ENCODE results near the gene ZNF281. TPM values are rescaled to one million over a fixed set of nuclear protein-coding genes. Genes with fewer than 3 reads are reported as not detected.

ZNF281 gene
- total RNA-seq, 1 experiment from 2014 or later, result 47.7 TPM

GRCh38 chr1:200366577-200367253 lies 43.1 kb downstream of the ZNF281 start (continued):
- TF ChIP-seq, protein P1, sequence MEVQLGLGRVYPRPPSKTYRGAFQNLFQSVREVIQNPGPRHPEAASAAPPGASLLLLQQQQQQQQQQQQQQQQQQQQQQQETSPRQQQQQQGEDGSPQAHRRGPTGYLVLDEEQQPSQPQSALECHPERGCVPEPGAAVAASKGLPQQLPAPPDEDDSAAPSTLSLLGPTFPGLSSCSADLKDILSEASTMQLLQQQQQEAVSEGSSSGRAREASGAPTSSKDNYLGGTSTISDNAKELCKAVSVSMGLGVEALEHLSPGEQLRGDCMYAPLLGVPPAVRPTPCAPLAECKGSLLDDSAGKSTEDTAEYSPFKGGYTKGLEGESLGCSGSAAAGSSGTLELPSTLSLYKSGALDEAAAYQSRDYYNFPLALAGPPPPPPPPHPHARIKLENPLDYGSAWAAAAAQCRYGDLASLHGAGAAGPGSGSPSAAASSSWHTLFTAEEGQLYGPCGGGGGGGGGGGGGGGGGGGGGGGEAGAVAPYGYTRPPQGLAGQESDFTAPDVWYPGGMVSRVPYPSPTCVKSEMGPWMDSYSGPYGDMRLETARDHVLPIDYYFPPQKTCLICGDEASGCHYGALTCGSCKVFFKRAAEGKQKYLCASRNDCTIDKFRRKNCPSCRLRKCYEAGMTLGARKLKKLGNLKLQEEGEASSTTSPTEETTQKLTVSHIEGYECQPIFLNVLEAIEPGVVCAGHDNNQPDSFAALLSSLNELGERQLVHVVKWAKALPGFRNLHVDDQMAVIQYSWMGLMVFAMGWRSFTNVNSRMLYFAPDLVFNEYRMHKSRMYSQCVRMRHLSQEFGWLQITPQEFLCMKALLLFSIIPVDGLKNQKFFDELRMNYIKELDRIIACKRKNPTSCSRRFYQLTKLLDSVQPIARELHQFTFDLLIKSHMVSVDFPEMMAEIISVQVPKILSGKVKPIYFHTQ (CRISPR knock-in tag; IDR thresholded peaks at IDR 0.05), result no peak
- TF ChIP-seq EMX1 (CRISPR knock-in tag; IDR thresholded peaks at IDR 0.05) (no peak), JUN (CRISPR knock-in tag; IDR thresholded peaks at IDR 0.05) (no peak), ZNF671 (CRISPR knock-in tag; IDR thresholded peaks at IDR 0.05) (no peak), FOXP1 (CRISPR knock-in tag; IDR thresholded peaks at IDR 0.05; ENCODE audit: borderline replicate concordance) (no peak), RELA (CRISPR knock-in tag; IDR thresholded peaks at IDR 0.05; ENCODE audit: borderline replicate concordance) (no peak), SOX15 (CRISPR knock-in tag; IDR thresholded peaks at IDR 0.05) (no peak), NR1H2 (CRISPR knock-in tag; IDR thresholded peaks at IDR 0.05) (no peak)
- TF ChIP-seq, protein P2, sequence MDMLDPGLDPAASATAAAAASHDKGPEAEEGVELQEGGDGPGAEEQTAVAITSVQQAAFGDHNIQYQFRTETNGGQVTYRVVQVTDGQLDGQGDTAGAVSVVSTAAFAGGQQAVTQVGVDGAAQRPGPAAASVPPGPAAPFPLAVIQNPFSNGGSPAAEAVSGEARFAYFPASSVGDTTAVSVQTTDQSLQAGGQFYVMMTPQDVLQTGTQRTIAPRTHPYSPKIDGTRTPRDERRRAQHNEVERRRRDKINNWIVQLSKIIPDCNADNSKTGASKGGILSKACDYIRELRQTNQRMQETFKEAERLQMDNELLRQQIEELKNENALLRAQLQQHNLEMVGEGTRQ (CRISPR knock-in tag; IDR thresholded peaks at IDR 0.05), result no peak
- TF ChIP-seq, protein P3, sequence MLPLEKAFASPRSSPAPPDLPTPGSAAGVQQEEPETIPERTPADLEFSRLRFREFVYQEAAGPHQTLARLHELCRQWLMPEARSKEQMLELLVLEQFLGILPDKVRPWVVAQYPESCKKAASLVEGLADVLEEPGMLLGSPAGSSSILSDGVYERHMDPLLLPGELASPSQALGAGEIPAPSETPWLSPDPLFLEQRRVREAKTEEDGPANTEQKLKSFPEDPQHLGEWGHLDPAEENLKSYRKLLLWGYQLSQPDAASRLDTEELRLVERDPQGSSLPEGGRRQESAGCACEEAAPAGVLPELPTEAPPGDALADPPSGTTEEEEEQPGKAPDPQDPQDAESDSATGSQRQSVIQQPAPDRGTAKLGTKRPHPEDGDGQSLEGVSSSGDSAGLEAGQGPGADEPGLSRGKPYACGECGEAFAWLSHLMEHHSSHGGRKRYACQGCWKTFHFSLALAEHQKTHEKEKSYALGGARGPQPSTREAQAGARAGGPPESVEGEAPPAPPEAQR (CRISPR knock-in tag; IDR thresholded peaks at IDR 0.05), result no peak

DNA sequence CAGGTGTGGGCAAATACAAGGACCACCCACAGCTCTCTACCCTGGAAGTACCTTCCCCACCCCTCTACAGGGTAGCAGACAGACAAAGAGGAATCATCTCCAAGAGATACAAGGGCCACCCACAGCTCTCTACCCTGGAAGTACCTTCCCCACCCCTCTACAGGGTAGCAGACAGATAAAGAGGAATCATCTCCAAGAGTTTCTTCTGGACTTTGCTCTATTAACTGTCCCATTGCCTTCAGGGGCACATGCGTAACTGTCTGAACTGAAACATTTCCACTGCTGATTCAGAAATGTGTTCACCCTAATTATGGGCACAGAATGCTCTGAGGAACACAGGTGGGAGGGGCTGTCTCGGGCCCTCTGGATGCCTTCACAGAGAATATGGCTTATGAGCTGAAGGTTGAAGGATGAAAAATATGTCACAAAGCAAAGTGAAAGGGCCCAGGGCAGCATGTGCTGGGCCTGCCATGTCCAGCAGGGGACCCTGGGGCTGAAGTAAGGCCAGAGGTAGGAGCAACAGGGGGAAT lies 43.9 kb downstream of the ZNF281 start:
- peaks cover 3% of the 10 kb centered on the region; the same call in 1 of the 2 replicates for H3K27me3 Mint-ChIP-seq (ENCODE audit: low read depth)
- peaks cover 58% of the 10 kb centered on the region for H3K4me1 Mint-ChIP-seq
- ATAC-seq (peak; percentile 8), DNase-seq (ENCODE audit: low spot score) (peak; percentile 25)
- no peak overlapping the region; the same call in 1 of the 2 replicates for H3K4me3 Mint-ChIP-seq
- H3K27ac Mint-ChIP-seq, result peak overlapping the region; percentile 92
- peaks cover 28% of the 10 kb centered on the region for H3K36me3 Mint-ChIP-seq
- peak; percentile 60; the same call in 1 of the 2 replicates for TF ChIP-seq ETV6 (CRISPR knock-in tag; IDR thresholded peaks at IDR 0.05)
- no peak for TF ChIP-seq RELA (CRISPR knock-in tag; IDR thresholded peaks at IDR 0.05; ENCODE audit: borderline replicate concordance)
- no peak for TF ChIP-seq ZNF263 (CRISPR knock-in tag; IDR thresholded peaks at IDR 0.05; ENCODE audit: low read depth)
- ChIA-PET CTCF (interaction anchor here (0.6 to 2.1 kb wide), 10 partner anchors 9 to 196 kb away, joined by 3 to 8 read pairs (median 6); no protein-coding TSS in a partner anchor), POLR2A (interaction anchor here (1.0 to 2.8 kb wide), 4 partner anchors 8 to 46 kb away, joined by 4 to 14 read pairs (median 8); no protein-coding TSS in a partner anchor)
- no peaks in the 10 kb centered on the region for H3K9me3 Mint-ChIP-seq

- no peaks in the 10 kb centered on the region for H3K9me3 Mint-ChIP-seq
- POLR2A ChIA-PET, result interaction anchor here (0.6 to 2.8 kb wide), 7 partner anchors 9 to 121 kb away, joined by 3 to 14 read pairs (median 5); no protein-coding TSS in a partner anchor
- peak; percentile 51 for DNase-seq (ENCODE audit: low spot score)
These were observed 45.0 kb downstream of the ZNF281 start for GRCh38 chr1:200364831-200365230.

More at GRCh38 chr1:200364831-200365230, 45.0 kb downstream of the ZNF281 start:
- Mint-ChIP-seq H3K27me3 (ENCODE audit: low read depth) (peaks cover 3% of the 10 kb centered on the region; the same call in 1 of the 2 replicates), H3K4me1 (peaks cover 56% of the 10 kb centered on the region), H3K27ac (peak overlapping the region; percentile 98), H3K36me3 (peaks cover 26% of the 10 kb centered on the region), H3K4me3 (peak overlapping the region; percentile 37)
- TF ChIP-seq IRF2 (CRISPR knock-in tag; IDR thresholded peaks at IDR 0.05; ENCODE audit: borderline replicate concordance, low read depth) (no peak), MLX (CRISPR knock-in tag; IDR thresholded peaks at IDR 0.05) (no peak), FOXP4 (CRISPR knock-in tag; IDR thresholded peaks at IDR 0.05) (peak; percentile 37; the same call in 1 of the 2 replicates), KAT7 (CRISPR knock-in tag; IDR thresholded peaks at IDR 0.05; ENCODE audit: borderline replicate concordance) (no peak), FOXK1 (CRISPR knock-in tag; IDR thresholded peaks at IDR 0.05) (peak; percentile 67)
- TF ChIP-seq, protein P2 (CRISPR knock-in tag; IDR thresholded peaks at IDR 0.05), result no peak
- peak; percentile 69 for ATAC-seq
- CTCF ChIA-PET, result interaction anchor here (0.6 to 3.3 kb wide), 12 partner anchors 8 to 126 kb away, joined by 3 to 16 read pairs (median 6); no protein-coding TSS in a partner anchor
